ENCODE measurements around the gene RIOX2. TPM values are rescaled to one million over a fixed set of nuclear protein-coding genes. Genes with fewer than 3 reads are reported as not detected.

Gene RIOX2
- total and polyA plus RNA-seq, 2 of the 13 experiments (the other 11 are each of a cell fraction or from before 2014, with no cell fraction given) = 19.9 to 43.3 TPM

- TF ChIP-seq, protein P1, sequence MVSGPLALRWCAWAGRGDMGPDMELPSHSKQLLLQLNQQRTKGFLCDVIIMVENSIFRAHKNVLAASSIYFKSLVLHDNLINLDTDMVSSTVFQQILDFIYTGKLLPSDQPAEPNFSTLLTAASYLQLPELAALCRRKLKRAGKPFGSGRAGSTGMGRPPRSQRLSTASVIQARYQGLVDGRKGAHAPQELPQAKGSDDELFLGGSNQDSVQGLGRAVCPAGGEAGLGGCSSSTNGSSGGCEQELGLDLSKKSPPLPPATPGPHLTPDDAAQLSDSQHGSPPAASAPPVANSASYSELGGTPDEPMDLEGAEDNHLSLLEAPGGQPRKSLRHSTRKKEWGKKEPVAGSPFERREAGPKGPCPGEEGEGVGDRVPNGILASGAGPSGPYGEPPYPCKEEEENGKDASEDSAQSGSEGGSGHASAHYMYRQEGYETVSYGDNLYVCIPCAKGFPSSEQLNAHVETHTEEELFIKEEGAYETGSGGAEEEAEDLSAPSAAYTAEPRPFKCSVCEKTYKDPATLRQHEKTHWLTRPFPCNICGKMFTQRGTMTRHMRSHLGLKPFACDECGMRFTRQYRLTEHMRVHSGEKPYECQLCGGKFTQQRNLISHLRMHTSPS (CRISPR knock-in tag; IDR thresholded peaks at IDR 0.05; ENCODE audit: low read depth) = no peak
- TF ChIP-seq, protein P2, sequence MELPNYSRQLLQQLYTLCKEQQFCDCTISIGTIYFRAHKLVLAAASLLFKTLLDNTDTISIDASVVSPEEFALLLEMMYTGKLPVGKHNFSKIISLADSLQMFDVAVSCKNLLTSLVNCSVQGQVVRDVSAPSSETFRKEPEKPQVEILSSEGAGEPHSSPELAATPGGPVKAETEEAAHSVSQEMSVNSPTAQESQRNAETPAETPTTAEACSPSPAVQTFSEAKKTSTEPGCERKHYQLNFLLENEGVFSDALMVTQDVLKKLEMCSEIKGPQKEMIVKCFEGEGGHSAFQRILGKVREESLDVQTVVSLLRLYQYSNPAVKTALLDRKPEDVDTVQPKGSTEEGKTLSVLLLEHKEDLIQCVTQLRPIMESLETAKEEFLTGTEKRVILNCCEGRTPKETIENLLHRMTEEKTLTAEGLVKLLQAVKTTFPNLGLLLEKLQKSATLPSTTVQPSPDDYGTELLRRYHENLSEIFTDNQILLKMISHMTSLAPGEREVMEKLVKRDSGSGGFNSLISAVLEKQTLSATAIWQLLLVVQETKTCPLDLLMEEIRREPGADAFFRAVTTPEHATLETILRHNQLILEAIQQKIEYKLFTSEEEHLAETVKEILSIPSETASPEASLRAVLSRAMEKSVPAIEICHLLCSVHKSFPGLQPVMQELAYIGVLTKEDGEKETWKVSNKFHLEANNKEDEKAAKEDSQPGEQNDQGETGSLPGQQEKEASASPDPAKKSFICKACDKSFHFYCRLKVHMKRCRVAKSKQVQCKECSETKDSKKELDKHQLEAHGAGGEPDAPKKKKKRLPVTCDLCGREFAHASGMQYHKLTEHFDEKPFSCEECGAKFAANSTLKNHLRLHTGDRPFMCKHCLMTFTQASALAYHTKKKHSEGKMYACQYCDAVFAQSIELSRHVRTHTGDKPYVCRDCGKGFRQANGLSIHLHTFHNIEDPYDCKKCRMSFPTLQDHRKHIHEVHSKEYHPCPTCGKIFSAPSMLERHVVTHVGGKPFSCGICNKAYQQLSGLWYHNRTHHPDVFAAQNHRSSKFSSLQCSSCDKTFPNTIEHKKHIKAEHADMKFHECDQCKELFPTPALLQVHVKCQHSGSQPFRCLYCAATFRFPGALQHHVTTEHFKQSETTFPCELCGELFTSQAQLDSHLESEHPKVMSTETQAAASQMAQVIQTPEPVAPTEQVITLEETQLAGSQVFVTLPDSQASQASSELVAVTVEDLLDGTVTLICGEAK (IDR thresholded peaks at IDR 0.05) = no peak
- TF ChIP-seq, protein P2 (CRISPR knock-in tag; IDR thresholded peaks at IDR 0.05) = no peak
- TF ChIP-seq ZNF280B (CRISPR knock-in tag; IDR thresholded peaks at IDR 0.05; ENCODE audit: borderline replicate concordance) (no peak), ATF5 (CRISPR knock-in tag; IDR thresholded peaks at IDR 0.05; ENCODE audit: low read depth) (no peak), BCLAF1 (IDR thresholded peaks at IDR 0.05) (no peak), SCMH1 (CRISPR knock-in tag; IDR thresholded peaks at IDR 0.05; ENCODE audit: borderline replicate concordance) (no peak), SP5 (CRISPR knock-in tag; IDR thresholded peaks at IDR 0.05; ENCODE audit: borderline replicate concordance, low read depth) (no peak), SNRNP70 (IDR thresholded peaks at IDR 0.05; ENCODE audit: low read depth, low read length) (no peak), KAT8 (CRISPR knock-in tag; IDR thresholded peaks at IDR 0.05) (0 out of 2 replicates have a peak, but pooled peaks have one; percentile 26), ZNF660 (CRISPR knock-in tag; IDR thresholded peaks at IDR 0.05; ENCODE audit: borderline replicate concordance, low read depth) (no peak), MAX (IDR thresholded peaks at IDR 0.05) (no peak)
Measured at GRCh38 chr3:97994328-97994945, 22.2 kb upstream of the RIOX2 start (continued).

Measured in HepG2 (cell line).